Suppressor macrophage treated with lipopolysaccharide for 4 hours (primary cell): ENCODE measurements around the gene DKK2.
A peak's percentile ranks its signal among the peaks of the same experiment; 100 is the strongest.

ENCODE experiments used
- DNase-seq: peaks from one replicate; pipeline ENCODE4 v3.0.0-alpha.2; 2020

Gene DKK2, protein sequence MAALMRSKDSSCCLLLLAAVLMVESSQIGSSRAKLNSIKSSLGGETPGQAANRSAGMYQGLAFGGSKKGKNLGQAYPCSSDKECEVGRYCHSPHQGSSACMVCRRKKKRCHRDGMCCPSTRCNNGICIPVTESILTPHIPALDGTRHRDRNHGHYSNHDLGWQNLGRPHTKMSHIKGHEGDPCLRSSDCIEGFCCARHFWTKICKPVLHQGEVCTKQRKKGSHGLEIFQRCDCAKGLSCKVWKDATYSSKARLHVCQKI

DNA sequence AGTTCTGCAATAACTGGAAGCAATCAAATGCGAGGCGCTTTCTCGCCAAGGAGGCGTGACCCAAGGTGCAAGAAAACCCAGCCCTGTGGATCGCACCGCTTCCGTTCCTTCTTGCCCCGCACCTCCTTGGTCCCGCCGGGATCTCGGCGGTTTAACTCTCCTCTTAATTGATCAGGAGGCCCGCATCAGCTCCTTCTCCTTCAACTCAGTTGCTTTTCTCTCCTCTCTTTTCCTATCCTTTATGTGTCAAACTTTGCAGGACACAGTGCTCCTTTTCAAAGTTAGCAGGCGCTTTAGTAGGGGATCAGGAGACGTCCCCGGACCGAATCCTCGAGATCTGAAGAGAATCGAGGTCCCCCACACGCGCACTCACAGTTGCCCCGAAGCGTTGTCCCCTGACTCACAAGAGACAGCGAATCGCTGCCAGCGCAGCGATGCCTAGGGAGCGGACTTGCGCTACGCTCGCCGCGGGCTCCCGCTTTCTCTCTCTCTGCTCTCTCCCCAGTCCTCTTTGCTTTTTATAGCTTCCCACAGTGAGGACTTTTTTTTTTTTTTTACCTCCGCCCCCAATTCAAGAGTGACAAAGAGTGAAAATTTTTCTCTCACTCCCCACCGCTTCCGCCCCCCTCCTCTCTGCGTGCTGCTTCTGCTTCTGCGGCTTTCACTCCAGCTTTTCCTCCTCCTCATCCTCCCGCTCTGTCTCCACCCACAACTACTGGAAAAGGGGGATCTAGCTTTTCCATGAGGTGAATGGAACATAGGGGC, at the start of gene DKK2:
Gene DKK2, minus strand, starts transcription at position 495 of the 765 bp plus-strand sequence. CDS start 722 bp downstream, outside the sequence.
- peak; percentile 32 for DNase-seq

DNA sequence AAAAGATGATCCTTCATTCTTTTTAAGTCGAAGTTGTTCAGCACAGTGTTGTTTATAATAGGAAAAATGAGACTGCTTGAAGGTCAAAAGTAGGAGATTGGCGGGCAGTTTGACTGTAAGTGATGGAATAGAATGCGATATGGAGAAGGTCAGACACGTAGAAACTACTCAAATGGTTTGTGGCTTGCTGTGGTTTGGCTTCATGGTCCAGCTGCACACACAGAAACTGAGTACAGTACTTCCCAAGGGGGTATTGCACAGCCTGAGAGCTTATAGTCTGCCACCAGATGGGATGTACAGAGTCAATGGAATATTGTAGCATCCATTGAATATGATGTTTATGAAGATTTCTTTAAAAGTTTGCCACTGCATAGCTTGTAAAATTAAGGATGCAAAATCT, 41.1 kb upstream of the DKK2 start:
- DNase-seq: no peak

DNA sequence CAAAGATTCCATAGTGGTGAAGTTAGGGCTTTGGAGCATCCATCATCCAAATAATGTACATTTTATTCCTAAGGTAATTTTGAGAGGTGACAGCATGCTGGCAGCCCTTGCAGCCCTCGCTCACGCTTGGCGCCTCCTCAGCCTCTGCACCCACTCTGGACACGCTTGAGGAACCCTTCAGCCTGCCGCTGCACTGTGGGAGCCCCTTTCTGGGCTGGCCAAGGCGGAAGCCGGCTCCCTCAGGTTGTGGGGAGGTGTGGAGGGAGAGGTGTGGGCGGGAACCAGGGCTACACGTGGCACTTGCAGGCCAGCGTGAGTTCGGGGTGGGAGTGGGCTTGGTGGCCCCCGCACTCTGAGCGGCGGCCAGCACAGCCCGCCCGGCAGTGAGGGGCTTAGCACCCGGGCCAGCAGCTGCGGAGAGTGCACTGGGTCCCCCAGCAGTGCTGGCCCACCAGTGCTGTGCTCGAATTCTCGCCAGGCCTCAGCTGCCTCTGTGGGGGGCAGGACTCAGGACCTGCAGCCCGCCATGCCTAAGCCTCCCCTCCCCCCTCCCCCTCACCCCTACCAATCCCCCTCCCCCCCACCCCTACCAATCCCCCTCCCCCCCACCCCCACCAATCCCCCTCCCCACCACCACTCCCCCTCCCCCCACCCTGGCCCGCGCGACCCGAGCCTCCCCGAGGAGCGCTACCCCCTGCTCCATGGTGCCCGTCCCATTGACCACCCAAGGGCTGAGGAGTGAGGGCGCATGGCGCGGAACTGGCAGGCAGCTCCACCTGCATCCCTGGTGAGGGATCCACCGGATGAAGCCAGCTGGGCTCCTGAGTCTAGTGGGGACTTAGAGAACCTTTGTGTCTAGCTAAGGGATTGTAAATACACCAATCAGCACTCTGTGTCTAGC, 37.0 kb upstream of the DKK2 start:
- no peak for DNase-seq

DNA sequence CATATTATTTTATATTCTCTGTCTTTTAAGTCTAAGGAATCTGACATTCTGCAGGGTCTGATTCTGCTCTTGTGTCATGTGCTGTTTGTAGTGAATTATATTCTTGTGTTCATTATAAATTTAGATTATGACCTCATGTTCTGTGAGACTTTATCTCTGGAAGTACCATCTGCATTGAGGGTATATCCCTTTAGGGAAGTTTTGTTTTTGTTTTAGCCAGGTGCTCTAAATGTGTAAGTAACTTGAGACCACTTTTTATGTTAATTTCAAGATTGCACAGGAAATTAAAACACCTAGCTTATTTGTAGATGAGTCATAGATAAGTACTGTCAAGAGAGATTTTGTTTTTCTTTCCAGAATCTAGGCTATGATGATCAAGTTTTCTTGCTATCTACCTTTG, 35.0 kb upstream of the DKK2 start:
- no peak for DNase-seq

DNA sequence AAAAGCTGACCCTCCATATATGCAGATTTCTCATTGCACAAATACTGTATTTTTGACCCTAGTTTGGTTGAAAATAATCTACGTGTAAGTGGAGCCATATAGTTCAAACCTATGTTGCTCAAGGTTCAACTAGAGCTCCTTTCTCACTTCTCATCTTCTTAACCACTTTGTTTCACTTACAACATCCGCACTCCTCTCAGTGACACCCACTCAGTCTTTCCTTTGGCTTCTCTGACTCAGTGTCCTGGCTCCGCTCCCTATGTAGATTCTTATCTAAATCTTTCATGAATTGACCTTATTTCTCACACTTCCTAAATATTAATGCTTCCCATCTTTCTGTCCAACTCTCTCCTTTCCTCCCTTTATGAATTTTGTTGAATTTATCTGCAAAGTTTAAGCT, 32.9 kb upstream of the DKK2 start:
- DNase-seq: peak; percentile 43

DNA sequence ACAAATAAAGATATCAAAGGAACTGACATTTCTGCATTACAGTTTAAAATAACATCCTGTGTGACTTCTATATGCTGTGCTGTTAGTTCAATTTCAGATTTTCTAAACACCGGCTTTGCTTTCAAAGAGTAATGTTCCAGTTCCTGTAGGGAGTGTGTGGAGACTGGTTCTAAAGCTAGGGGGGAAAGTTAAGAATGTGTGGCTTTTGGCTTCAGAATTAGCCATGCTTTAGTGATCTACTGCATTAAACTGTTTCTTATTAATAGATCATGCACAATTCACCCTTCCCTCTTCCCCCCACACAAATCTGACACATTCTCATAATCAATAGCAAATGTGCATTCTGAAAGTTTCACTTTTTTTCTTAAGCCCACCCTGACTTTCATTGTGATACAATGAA, 32.0 kb upstream of the DKK2 start:
- DNase-seq: no peak

DNA sequence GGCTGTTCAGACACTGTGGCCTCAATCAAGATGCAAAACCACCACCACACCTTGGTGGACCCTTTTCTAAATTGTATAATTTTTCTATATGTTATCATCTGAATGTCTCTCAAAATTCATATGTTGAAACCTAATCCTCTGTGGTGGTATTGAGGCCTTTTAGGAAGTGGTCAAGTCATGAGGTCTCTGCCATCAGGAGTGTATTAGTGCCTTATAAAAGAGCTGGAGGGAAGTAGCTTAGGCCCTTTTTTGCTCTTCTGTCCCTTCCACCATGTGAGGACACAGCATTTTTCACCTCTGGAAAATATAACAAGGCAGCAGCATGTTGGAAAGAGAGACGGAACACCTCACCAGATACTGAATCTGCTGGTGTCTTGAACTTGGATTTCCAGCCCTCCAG, 30.5 kb upstream of the DKK2 start:
- peak; percentile 16 for DNase-seq

DNA sequence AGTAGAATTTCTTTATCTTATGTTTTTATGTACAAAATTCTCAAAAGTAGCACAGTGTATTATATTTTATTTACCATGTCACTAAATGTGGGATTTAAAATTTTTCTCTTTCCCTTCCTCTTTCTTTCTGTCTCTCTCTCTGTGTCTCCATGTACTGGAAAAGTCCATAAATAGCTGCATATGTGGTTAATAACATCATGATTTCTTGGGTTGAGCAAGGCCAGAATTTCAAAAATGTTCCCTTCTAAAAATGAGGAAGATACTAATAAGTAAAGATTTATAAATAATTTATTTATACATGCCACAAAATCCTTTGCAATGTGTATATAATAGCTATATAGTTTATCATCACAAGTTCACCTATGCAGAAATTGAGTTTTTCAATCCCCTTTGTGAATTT, 29.1 kb upstream of the DKK2 start:
- peak; percentile 47 for DNase-seq

DNA sequence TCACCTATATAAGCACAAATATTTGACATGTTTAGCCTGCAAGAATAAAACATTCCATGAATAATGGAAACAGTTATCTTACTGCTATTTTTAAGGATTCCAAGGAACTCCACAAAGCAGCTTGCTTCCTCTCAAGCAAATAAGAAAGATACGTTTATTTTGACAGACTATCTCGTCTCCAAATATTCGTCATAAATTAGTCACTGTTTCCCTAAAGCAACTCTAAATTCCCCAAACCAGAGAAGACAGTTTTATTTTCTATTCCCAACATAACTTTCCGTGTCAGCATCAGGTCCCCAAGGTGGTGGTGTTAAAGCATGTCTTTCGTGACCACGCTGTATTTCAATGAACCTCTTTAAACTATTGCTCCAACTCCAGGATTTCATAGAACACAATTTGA, 24.3 kb upstream of the DKK2 start:
- DNase-seq: no peak

DNA sequence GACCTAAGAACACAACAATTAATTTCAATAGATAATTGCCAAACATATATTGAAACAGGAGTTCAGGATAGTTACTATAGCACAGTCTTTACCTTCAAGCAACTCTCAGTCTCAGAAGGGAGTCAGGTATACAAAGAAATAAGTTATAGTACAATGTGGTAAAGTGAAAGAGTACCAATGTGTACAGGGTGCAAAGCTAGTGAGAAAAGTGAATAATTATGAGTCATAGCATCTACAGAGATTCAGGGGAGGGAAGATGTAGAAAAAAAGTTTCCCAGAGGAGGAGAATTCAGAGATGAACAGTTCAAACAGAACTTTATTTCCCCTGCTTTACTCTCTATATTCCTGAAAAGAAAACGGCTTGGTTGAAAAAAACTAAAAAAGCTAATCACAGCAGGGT, 22.7 kb upstream of the DKK2 start:
- DNase-seq: no peak

DNA sequence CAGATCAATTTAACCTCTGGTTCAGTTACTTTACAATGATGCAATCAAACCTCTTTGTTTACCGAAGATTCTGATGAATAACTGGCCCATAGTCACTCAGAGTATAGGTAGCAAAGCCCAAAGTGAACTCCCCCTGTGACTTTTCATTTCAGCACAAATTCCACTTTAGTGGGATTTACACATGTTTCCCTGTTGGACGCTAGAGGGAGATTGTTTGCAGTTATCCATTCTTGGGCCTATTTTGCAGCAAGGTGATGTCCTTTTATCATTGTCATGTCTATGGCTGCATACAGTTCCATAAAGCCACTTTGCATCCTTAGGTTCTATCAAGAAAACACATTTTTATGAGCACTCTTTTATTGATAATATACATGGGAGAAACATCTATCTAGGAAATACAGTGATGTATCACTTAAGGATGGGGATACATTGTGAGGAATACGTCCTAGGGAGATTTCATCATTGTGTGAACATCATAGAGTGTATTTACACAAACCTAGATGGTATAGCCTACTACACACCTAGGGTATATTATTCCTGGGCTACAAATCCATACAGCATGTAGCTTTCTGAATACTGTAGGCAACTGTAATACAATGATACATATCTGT, 14.5 kb upstream of the DKK2 start:
- DNase-seq: no peak

DNA sequence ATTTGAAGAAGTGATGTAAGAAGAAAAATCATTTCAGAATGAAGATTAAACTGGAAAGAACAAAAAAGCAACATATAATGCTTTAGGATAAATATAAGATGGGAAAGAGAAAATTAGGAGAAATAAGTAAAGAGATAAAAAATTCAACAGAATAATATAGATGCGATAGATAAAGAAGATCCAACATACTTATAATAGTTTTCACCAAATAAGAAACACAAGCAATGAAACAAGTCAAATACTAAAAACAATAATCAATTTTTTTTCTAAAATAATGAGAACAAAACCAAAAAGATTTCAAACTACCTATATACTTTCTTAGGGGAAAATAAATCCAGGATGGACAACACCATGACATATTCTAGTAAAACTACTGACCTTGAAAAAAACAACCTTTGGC, 10.1 kb upstream of the DKK2 start:
- no peak for DNase-seq

DNA sequence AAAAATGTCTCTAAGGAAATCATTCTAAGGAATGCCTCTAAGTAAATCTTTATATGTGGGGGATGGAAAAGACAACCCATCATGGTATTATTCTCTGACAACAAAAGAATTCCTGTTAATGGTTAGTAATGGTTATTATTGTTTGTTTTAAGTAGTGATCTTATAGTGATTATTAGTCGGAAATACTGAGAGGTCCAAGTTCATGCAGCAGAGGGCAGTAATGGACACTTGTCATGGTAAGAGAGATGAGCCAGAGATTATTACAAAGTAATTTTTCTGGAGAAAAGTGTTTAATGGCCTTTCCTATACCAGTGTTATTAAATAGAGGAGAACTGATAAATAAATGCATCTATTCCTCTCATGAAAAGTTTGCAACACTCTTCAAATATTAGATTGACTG, 8.1 kb upstream of the DKK2 start:
- no peak for DNase-seq

DNA sequence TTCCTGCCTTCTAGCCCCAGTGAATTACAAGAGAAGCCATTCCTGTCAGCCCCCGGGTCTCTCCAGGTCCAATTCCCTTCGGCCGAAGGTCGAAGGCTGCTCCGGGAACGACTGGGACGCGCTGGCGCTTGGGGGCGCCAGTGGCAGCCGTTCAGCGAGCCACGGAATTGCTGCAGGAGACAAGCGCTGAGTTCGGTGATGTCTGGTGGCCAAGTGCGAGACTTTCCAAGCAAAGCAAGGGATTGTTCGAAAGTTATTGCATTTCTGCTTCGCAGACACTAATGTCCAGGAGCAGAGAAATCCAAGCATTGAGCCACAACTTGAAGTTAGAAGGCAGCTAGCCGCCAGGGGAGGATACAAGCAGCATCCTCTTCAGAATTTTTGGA, 1.1 kb upstream of the DKK2 start:
- DNase-seq: peak; percentile 29

DNA sequence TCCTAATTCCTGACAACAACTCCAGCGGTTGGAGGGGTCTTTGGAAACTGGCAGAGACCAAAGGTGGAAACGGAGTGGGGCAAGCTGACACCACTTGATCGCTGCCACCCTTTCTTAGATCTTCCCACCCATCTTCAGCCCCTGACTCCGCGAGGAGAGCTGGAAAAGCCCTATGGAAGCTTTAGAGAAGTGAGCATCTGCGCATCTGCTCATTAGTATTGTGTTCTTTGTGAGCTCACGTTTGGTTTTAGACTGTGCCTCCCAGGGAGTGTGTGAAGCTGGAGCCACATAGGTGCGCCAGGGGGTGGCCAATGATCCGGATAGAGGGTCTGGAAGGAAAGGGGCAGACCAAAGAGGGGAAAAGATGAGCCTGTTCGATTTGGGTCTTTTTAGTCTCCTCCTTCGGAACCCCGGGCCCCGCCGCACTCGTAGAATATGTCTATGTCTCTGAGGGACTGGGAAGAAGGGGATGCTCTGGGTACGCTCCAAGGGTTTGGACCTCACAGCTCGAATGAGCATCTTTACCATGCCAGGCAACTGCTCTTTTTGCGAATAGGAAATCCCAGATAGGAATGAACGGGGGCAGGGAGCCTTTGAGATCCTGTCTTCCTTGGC, 578 bp upstream of the DKK2 start:
- no peak for DNase-seq

DNA sequence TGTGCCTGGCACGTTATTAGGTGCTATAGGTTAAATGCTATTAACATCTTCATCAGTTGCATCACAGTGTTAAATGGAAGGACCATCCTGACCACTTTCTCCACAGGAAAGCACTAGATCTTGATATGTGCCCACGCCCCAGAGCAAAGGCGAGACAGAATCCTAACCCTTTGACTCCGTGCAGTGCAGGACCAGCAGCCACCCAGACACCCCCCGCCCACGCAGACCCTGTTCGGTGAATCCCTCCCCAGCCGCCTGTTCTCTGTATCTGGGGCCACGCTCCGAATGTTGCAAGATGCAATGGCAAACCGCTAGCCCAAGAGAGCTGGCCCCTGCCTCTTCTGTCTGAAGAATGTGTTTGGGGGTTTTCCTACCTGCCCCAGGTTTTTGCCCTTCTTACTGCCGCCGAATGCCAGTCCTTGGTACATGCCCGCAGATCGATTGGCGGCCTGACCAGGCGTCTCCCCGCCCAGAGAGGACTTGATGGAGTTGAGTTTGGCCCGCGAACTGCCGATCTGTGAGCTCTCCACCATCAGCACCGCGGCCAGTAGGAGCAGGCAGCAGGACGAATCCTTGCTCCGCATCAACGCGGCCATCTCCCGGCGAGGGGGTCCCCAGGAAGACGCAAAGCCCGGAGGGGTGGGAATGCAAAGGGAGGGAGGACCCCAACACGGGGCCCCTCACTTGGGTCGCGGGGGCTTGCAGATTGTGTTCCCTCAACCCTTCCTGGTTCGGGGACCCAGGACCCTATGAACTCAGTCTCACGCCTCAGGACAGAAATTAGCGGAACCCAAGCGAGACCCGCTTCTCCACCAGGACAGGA, 906 bp downstream of the DKK2 start:
- DNase-seq: no peak

DNA sequence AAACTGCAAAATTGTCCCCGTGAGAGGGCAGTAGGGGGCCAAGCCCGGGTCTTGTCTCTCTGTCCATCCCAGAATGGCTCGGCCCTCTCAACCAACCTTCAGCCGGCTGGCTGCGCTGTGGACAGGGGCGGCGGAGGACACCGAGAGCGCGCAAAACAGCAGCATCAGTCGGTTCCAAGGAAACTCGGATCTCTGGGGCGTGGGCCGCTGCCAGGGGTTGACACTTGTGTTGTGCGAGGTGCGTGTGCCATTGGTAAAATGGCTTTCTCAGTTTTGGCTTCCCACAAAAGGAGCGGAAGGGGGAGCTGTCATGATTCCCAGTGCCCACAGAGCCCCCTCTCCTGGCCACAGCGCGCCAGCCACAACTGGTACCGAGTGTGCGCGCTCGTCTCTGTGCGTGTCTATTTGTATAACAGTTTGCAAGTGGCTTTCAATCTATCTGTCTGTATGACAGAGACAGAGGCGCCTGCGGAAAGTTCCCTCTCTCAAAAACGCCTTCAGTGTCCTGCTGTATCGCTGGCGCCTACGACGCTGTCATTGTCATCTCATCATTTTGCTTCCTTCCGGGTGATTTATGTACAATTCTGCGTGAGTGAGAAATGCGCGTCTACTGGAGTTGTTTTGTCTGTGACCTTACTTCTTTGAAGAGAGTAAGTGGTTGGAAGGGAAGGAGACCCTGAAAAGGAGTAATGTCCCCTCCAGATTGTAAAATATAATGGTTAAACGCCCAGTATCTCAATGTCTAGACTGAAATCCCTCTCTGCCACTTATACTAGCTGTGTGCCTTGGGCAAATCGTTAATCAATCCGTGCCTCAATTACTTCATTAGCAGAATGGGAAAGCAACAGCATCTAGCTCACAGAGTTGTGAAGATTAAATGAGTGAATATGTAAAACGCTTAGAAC, 1.8 kb downstream of the DKK2 start:
- DNase-seq: peak; percentile 7

DNA sequence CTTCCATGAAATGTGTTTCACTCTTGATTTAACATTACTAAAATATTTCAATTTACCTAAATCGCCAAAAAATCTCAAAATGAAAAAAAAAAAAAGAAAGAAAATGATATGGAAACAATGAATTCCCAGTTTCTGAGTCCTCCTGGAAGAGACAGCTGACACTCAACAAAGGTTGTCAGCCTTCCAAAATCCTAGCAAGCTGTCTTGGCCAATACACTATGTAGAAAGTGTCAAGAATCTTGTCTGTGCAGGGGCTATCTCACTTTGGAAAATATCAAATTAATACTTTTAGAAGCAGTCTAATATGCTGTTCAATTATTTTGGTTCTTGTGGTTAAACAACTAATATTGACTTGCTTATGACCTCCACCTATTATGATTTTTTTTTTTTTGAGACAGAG, 8.7 kb downstream of the DKK2 start:
- no peak for DNase-seq

DNA sequence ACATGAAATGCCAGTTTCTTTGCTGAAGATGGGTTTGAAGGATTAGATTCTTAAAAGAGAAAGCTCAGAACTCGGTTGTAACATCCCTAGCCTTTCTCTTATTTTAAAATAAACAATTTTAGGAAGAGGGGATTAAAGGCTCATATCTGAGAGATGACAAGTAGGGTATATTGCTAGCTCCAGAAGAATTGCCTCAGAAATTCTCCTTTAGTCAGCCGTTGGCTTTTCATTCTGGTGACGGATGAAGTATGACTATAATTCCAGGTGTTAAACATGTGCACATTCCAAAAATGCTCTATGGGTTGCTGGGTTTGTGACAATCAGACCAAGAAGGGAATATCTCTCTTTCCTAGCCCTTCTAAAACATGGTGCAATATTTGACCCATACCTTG, 17.8 kb downstream of the DKK2 start:
- DNase-seq: no peak

DNA sequence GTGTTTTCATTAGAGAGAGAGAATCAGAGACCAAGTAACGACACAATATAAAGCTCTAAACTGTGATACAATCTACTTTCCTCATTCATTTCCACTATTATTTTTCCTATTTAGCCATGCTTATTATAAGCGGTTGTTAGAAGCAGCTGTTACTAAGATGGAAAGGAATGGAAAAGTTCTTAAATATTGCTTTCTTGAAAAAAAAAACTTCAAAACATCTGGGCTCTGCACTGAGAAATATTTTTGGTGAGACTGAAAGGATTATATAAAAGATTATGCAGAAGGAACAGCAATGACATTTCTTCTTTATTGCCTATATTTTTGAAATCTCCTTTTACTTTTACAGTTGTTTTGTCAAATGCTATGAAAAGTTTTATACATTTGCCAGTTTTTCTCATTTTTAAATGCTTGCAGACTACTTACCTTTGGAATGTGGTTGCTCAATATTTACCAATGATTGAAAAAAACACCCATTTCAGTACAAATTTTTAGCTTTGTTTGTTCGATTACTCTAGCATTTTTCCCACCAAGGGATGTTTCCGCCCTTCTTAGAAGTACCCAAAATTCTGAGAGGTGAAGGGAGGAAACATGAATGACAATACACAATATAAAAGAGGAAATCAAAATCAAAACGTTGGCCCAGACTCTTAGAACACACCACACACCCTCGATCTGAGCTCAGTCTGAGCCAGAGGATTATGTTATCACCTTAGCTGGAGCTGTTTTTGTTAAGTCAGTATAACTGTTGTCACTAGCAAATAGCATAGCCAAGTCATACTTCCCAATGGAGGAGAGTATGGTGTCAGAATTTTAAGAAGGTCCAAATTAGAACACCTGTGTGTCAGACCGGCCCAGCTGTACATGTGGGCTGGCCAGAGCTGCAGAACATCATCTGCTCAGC, 18.4 kb downstream of the DKK2 start:
- DNase-seq: no peak
